Measurements from ENCODE around the gene MALT1.
A peak's percentile ranks its signal among the peaks of the same experiment; 100 is the strongest.

MALT1 gene

GRCh38 chr18:58777471-58777870, 106.2 kb downstream of the MALT1 start:
- no peak for DNase-seq

DNA sequence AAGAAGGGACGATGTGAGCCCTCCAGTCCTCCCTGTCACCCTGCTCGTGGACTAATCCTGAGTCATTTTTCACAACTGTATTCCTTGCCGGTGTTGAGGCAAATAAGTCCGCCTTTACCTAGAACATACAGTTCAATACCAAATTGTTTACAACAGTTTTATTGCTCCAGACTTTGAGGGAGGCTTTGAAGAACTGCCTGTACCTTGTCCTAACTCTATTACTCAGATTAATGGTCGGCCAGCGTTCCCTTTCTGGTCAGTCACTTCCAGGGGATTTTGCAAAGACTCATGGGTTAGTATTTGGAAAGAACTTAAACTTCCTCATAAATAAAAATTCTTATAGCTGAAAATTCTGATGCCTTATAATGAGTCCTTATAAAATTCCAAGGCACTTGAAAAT, 108.3 kb downstream of the MALT1 start:
- DNase-seq: no peak

GRCh38 chr18:58780045-58780444, 108.8 kb downstream of the MALT1 start:
- DNase-seq: no peak

DNA sequence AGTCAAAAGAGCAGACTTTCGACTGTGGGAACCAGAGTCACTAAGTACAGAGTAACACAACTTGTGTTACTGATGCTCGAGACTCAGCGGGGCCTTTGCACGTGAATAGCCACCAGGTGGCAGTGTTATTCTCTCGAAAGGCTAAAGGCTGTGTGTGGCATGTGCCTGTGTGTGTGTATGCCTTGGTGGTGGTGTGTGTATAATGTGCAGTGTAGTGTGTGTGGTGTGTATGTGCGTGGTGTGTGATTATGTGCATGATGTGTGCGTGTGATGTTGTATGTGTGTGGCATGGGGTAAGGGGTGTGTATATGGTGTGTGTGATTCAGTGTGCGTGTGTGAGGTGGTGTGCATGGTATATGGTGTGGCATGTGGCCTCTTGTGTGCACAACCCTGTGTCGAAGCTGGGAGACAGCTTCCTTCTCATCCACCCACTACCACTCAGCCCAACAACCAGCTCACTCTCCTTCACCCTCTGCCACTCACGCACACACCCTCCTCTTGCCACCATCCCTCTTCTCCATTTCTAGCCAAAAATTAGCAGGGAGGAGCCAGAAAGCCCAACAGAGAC, 110.4 kb downstream of the MALT1 start:
- peak; percentile 72 to 79 for DNase-seq

- DNase-seq: no peak
These were observed 113.4 kb downstream of the MALT1 start for GRCh38 chr18:58784601-58785137.

DNA sequence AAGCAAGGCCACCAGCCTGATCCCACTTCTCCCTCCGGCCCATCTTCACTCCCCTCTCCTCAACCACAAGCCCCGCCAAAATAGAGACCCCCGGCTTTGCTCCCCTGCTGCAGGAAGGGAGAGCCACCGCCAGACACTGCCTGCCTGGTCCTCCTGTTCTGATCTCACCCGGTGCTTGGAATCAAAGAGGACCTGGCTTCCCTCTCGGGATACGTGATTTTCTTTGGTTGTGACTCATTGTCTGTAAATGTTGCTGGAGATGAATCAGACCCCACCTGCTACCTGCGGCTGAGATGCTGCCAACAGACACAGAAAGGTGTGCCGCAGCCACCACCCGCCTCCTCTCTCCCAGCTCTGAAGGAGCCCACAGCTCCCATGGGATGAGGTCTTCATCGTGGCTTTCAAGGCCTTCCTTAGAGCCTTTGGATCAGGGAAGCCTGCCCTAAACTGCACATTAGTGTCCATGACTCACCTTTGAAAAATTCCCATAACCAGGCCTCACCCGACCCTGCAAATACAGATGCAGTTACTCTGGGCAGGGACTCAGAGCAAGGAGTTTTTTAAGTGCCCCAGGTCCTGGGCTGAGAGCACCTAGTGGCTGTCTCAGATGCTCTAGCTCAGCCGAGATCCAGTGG, 114.0 kb downstream of the MALT1 start:
- no peak for DNase-seq

DNA sequence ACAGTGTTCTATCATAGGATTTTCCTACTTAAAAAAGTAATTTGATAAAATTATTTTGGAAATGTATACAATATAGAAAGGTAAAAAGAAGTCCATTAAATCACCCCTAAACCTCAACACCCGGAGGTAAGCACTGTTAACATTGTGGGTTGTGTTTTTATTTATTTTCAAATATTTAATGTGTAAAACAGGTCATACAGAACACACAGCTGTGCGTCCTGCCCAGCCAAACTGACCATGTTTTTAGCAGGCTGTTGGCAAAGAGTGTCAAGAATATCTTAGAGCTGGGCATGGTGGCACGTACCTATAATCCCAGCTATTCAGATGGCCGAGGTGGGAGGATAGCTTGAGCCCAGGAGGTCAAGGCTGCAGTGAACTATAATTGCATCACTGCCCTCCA, 114.6 kb downstream of the MALT1 start:
- no peak for DNase-seq

GRCh38 chr18:58787536-58788149, 116.4 kb downstream of the MALT1 start:
- DNase-seq: no peak

GRCh38 chr18:58788470-58788869, 117.2 kb downstream of the MALT1 start:
- DNase-seq: no peak

GRCh38 chr18:58788971-58789875, 118.0 kb downstream of the MALT1 start:
- no peak for DNase-seq

DNA sequence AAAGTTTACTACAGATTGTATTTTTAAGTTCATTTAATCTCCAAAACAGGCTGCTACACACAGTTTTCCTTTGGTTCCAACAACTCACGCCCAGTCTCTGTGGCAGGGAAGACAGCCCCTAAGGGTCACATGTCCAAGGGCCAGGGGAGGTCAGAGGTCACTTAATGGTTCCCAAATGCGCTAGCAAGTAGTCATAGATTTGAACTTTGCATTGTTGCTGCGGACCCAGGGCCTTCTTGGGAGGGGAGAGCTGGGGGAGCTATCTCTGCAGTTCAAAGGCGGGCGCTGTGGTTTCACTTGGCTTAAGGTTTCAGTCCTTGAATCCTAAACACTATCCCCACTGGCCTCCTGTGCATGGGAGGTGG, 118.6 kb downstream of the MALT1 start:
- no peak for DNase-seq

GRCh38 chr18:58792086-58792485, 120.8 kb downstream of the MALT1 start:
- DNase-seq: no peak

DNA sequence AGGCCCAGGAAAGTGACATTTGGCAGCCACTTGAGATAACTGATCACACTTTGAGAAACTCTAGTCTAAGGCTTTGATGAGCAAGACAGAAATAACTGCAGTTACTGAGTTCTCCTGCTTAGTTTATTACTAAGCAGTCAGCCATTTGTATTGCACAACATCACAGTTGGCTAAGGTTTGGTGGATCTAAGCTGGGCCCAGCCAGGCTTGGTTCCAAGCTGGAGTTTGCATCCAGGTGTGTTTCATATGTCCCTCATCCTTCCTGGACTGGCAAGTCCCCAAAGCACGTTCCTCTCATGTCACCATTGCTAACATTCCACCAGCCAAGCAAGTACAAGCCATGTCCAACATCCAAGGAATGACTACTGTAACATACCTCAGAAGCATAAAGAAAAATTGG, 122.1 kb downstream of the MALT1 start:
- no peak for DNase-seq

GRCh38 chr18:58796220-58796619, 125.0 kb downstream of the MALT1 start:
- DNase-seq: no peak

DNA sequence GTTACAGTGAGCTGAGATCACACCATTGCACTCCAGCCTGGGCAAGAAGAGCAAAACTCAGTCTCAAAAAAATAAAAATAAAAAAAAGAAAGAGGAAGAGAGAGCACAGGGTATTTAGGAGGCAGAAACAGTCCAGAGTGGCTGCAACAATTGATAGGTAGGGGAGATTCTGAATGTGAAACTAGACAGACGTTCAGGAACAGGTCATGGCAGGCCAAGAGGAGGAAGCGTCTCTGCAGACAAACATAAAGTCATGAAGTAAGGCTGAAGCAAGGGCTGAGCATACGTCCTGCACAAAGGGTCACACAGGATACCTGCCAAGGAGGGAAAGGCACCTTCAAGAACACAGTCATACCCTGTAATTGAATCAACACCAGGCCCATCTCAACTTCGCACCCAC, 129.3 kb downstream of the MALT1 start:
- DNase-seq: no peak

- DNase-seq: no peak
These were observed 131.7 kb downstream of the MALT1 start for GRCh38 chr18:58802959-58803358.

DNA sequence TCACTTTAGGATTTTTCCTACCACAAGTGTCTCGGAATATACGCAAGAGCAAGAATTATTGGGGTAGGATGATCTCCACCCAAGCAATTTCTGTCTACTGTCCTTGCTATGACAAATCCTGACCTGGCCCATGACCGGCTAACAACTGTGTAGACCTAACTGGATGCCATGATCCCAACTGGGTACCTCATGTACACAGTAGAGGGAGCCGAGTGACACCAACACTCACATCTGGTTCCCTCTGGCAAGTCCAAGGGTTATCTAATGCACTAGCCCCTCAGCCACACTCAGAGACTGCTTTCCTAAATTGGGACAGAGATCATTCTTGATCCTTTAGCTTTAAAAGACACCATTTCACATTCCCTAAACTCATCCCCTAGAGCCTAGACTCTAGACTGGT, 132.7 kb downstream of the MALT1 start:
- DNase-seq: no peak
